ENCODE data around the gene RGS13.

The RGS13 gene

GRCh38 chr1:192592981-192593708, 42.8 kb upstream of the RGS13 start:
- TF ChIP-seq CTCF (IDR thresholded peaks at IDR 0.05; ENCODE audit: low read depth, low read length, missing control alignments) = no peak
- Histone ChIP-seq H3K27me3 (replicated peaks) (no peaks in the 10 kb centered on the region), H3K27ac (no peak overlapping the region), H3K4me3 (ENCODE audit: low read depth, low read length) (no peak overlapping the region), H3K36me3 (replicated peaks) (no peaks in the 10 kb centered on the region)
- DNase-seq = no peak
- in situ Hi-C loops (cut with HindIII; ENCODE audit: low pct_ligation_motif_present, low sequenced_read_pairs) = no loop called here

- H3K27ac ChIP-seq = no peak overlapping the region
- no peak overlapping the region for H3K4me3 ChIP-seq (ENCODE audit: low read depth, low read length)
- no peaks in the 10 kb centered on the region for H3K27me3 ChIP-seq (replicated peaks)
- H3K36me3 ChIP-seq (replicated peaks) = no peaks in the 10 kb centered on the region
- no peak for DNase-seq
- no peak for TF ChIP-seq CTCF (IDR thresholded peaks at IDR 0.05; ENCODE audit: low read depth, low read length, missing control alignments)
- in situ Hi-C loops (cut with HindIII; ENCODE audit: low pct_ligation_motif_present, low sequenced_read_pairs) = no loop called here
Observed at GRCh38 chr1:192595299-192595698, 40.6 kb upstream of the RGS13 start.

GRCh38 chr1:192598589-192598988, 37.4 kb upstream of the RGS13 start:
- DNase-seq = no peak
- Histone ChIP-seq H3K27me3 (replicated peaks) (no peaks in the 10 kb centered on the region), H3K36me3 (replicated peaks) (no peaks in the 10 kb centered on the region), H3K27ac (no peak overlapping the region), H3K4me3 (ENCODE audit: low read depth, low read length) (no peak overlapping the region)
- TF ChIP-seq CTCF (IDR thresholded peaks at IDR 0.05; ENCODE audit: low read depth, low read length, missing control alignments) = no peak
- in situ Hi-C loops (cut with HindIII; ENCODE audit: low pct_ligation_motif_present, low sequenced_read_pairs) = no loop called here

GRCh38 chr1:192600275-192600674, 35.7 kb upstream of the RGS13 start:
- no peak overlapping the region for H3K27ac ChIP-seq
- H3K36me3 ChIP-seq (replicated peaks) = no peaks in the 10 kb centered on the region
- H3K27me3 ChIP-seq (replicated peaks) = no peaks in the 10 kb centered on the region
- no peak overlapping the region for H3K4me3 ChIP-seq (ENCODE audit: low read depth, low read length)
- TF ChIP-seq CTCF (IDR thresholded peaks at IDR 0.05; ENCODE audit: low read depth, low read length, missing control alignments) = no peak
- DNase-seq = no peak
- in situ Hi-C loops (cut with HindIII; ENCODE audit: low pct_ligation_motif_present, low sequenced_read_pairs) = no loop called here

- Histone ChIP-seq H3K27ac (no peak overlapping the region), H3K36me3 (replicated peaks) (no peaks in the 10 kb centered on the region), H3K27me3 (replicated peaks) (no peaks in the 10 kb centered on the region), H3K4me3 (ENCODE audit: low read depth, low read length) (no peak overlapping the region)
- no peak for TF ChIP-seq CTCF (IDR thresholded peaks at IDR 0.05; ENCODE audit: low read depth, low read length, missing control alignments)
- in situ Hi-C loops (cut with HindIII; ENCODE audit: low pct_ligation_motif_present, low sequenced_read_pairs) = no loop called here
- no peak for DNase-seq
Observed at GRCh38 chr1:192601143-192601542, 34.8 kb upstream of the RGS13 start.

GRCh38 chr1:192601567-192601966, 34.4 kb upstream of the RGS13 start:
- in situ Hi-C loops (cut with HindIII; ENCODE audit: low pct_ligation_motif_present, low sequenced_read_pairs) = no loop called here
- H3K27me3 ChIP-seq (replicated peaks) = no peaks in the 10 kb centered on the region
- H3K27ac ChIP-seq = no peak overlapping the region
- TF ChIP-seq CTCF (IDR thresholded peaks at IDR 0.05; ENCODE audit: low read depth, low read length, missing control alignments) = no peak
- H3K36me3 ChIP-seq (replicated peaks) = no peaks in the 10 kb centered on the region
- no peak for DNase-seq
- H3K4me3 ChIP-seq (ENCODE audit: low read depth, low read length) = no peak overlapping the region
